CD14-positive monocyte (primary cell): ENCODE results near the gene ACACB. TPM values are rescaled to one million over a fixed set of nuclear protein-coding genes. Genes with fewer than 3 reads are reported as not detected.

ENCODE experiments used
- DNase-seq, 3 donors: peaks; one replicate each; pipeline ENCODE4 v3.0.0-alpha.2; 2011 to 2022
- H2AFZ ChIP-seq: 2 replicates; pipeline ENCODE4 v1.6.0; 2012; ENCODE audit warnings: mild to moderate bottlenecking, low read depth, low read length, inconsistent platforms; ENCODE audit not compliant: insufficient read depth, poor library complexity, severe bottlenecking
- H3K27ac ChIP-seq, 2 donors: 1 replicate in 1 of 2; 2 replicates in 1 of 2; pipeline ENCODE4 v1.5.1; 2012 to 2013; ENCODE audit warnings: low read length in 2 of 2, control low read depth in 1 of 2, inconsistent platforms in 1 of 2, low read depth in 1 of 2, mild to moderate bottlenecking in 1 of 2
- H3K27me3 ChIP-seq, 2 donors: one replicate each; pipeline versions ENCODE4 v1.6.0 to v1.6.1; 2011 to 2013; ENCODE audit warnings: low read length in 2 of 2; ENCODE audit not compliant: control insufficient read depth in 2 of 2, insufficient read depth in 2 of 2
- H3K36me3 ChIP-seq, 2 donors: replicated peaks in 1 of 2; 1 replicate in 1 of 2; 2 replicates in 1 of 2; pipeline versions ENCODE4 v1.5.1 to v1.6.1; 2012 to 2013; ENCODE audit warnings: low read length in 2 of 2, control low read depth in 1 of 2, inconsistent platforms in 1 of 2, mild to moderate bottlenecking in 1 of 2; ENCODE audit not compliant: insufficient read depth in 2 of 2, control insufficient read depth in 1 of 2
- H3K4me1 ChIP-seq, 2 donors: 1 replicate in 1 of 2; 2 replicates in 1 of 2; pipeline versions ENCODE4 v1.5.1 to v1.6.1; 2012 to 2013; ENCODE audit warnings: low read length in 2 of 2, control low read depth in 1 of 2, inconsistent platforms in 1 of 2, mild to moderate bottlenecking in 1 of 2, moderate library complexity in 1 of 2; ENCODE audit not compliant: insufficient read depth in 2 of 2, control insufficient read depth in 1 of 2
- H3K4me2 ChIP-seq: replicated peaks from 2 replicates; pipeline ENCODE3; 2012; ENCODE audit warnings: low read length, moderate library complexity, mild to moderate bottlenecking; ENCODE audit not compliant: poor library complexity, severe bottlenecking; ENCODE audit errors: extremely low read depth
- H3K4me3 ChIP-seq, 3 experiments: fragments of 200-600 bp in 1 of 3; sonication (generic) in 1 of 3; replicated peaks in 1 of 3; 1 replicate in 2 of 3; 2 replicates in 1 of 3; pipeline ENCODE4 v1.5.1; 2011 to 2013; ENCODE audit warnings: low read length in 3 of 3, mild to moderate bottlenecking in 3 of 3, control low read depth in 2 of 3, low read depth in 2 of 3, inconsistent platforms in 1 of 3, moderate library complexity in 1 of 3
- H3K79me2 ChIP-seq: 2 replicates; pipeline ENCODE4 v1.6.0; 2012; ENCODE audit warnings: mild to moderate bottlenecking, control low read depth, inconsistent platforms, low read length, moderate library complexity; ENCODE audit not compliant: insufficient read depth
- H3K9ac ChIP-seq: 2 replicates; pipeline ENCODE4 v1.6.0; 2017; ENCODE audit warnings: low read length, mild to moderate bottlenecking; ENCODE audit not compliant: insufficient read depth, poor library complexity, severe bottlenecking
- H3K9me3 ChIP-seq, 2 donors: replicated peaks in 1 of 2; 1 replicate in 1 of 2; 2 replicates in 1 of 2; pipeline versions ENCODE4 v1.5.1 to v1.6.1; 2012 to 2013; ENCODE audit warnings: low read length in 2 of 2, control low read depth in 1 of 2; ENCODE audit not compliant: control insufficient read depth in 1 of 2, insufficient read depth in 1 of 2
- H4K20me1 ChIP-seq: 2 replicates; pipeline ENCODE4 v1.6.0; 2012; ENCODE audit warnings: mild to moderate bottlenecking, low read length, control low read depth, moderate library complexity; ENCODE audit not compliant: insufficient read depth
- H3K27ac Mint-ChIP-seq, 7 donors: one replicate each; pipeline ENCODE4 v1.8.0; 2020; ENCODE audit warnings: mild to moderate bottlenecking in 7 of 7, mixed read lengths in 7 of 7, moderate library complexity in 6 of 7, inconsistent platforms in 2 of 7
- H3K27me3 Mint-ChIP-seq, 3 donors: one replicate each; pipeline ENCODE4 v1.8.0; 2021 to 2022; ENCODE audit warnings: low read depth in 3 of 3, mild to moderate bottlenecking in 3 of 3, mixed read lengths in 3 of 3, moderate library complexity in 3 of 3, inconsistent platforms in 1 of 3
- H3K36me3 Mint-ChIP-seq, 2 donors: one replicate each; pipeline ENCODE4 v1.8.0; 2020; ENCODE audit warnings: mixed read lengths in 2 of 2, inconsistent platforms in 1 of 2, mild to moderate bottlenecking in 1 of 2
- H3K4me1 Mint-ChIP-seq: one replicate; pipeline ENCODE4 v1.8.0; 2020; ENCODE audit warnings: mild to moderate bottlenecking, mixed read lengths
- H3K4me3 Mint-ChIP-seq, 2 donors: one replicate each; pipeline ENCODE4 v1.8.0; 2020; ENCODE audit warnings: mild to moderate bottlenecking in 2 of 2, mixed read lengths in 2 of 2, moderate library complexity in 1 of 2
- H3K9me3 Mint-ChIP-seq, 7 donors: one replicate each; pipeline ENCODE4 v1.8.0; 2020 to 2022; ENCODE audit warnings: mixed read lengths in 7 of 7, mild to moderate bottlenecking in 6 of 7, moderate library complexity in 6 of 7, inconsistent platforms in 2 of 7
- CTCF ChIP-seq: fragments of 200-600 bp; IDR thresholded peaks from one replicate; pipeline ENCODE4 v1.8.0; 2022; ENCODE audit warnings: antibody characterized with exemption, mild to moderate bottlenecking
- WGBS: methylation state at CpG from one replicate; pipeline ENCODE4 v1.1.5; 2013; ENCODE audit warnings: missing lambda C conversion rate; ENCODE audit not compliant: insufficient coverage; 5-methylcytosine and 5-hydroxymethylcytosine counted together
- intact Hi-C, 2 donors: fragments of 100-400 bp; cut with micrococcal nuclease; formaldehyde crosslinking; loops; one replicate each; pipeline versions ENCODE4 v1.15.0 to v1.15.1; 2023
- polyA plus RNA-seq, 3 donors: library from polyadenylated mRNA; depleted of rRNA in 1 of 3; unstranded in 2 of 3; stranded (reverse) in 1 of 3; fragments of 300-500 nt in 2 of 3; fragments of >200 nt in 1 of 3; fragmentation: Illumina TruSeq in 2 of 3; gene quantifications; 1 replicate in 2 of 3; 2 replicates in 1 of 3; pipeline ENCODE4 v1.2.3, GENCODE V29; 2012 to 2021

Gene ACACB
- polyA plus RNA-seq, 3 donors, result 0.14 to 5.0 (median 1.9) TPM

GRCh38 chr12:109252799-109253198 lies 136.4 kb downstream of the ACACB start:
- H3K4me3 ChIP-seq, result no peak overlapping the region
- no peaks in the 10 kb centered on the region for H3K79me2 ChIP-seq
- H3K4me1 ChIP-seq, result peaks cover 2 to 8% of the 10 kb centered on the region in 2 donors
- Mint-ChIP-seq H3K9me3 (peaks cover 6 to 17% (median 9%) of the 10 kb centered on the region in 7 donors), H3K27ac (no peak overlapping the region), H3K36me3 (peaks cover 14 to 24% of the 10 kb centered on the region in 2 donors), H3K4me3 (no peak overlapping the region), H3K27me3 (peaks cover 0 to 3% (median 0%) of the 10 kb centered on the region in 3 donors), H3K4me1 (peaks cover 10% of the 10 kb centered on the region)
- intact Hi-C loops, result no loop called here
- no peaks in the 10 kb centered on the region for H3K36me3 ChIP-seq
- WGBS, result 100% methylated on average over 1 of the region's 4 CpGs
- no peak overlapping the region for H3K27ac ChIP-seq
- H3K9ac ChIP-seq, result no peak overlapping the region
- no peak for TF ChIP-seq CTCF
- H3K4me2 ChIP-seq, result no peak overlapping the region
- H2AFZ ChIP-seq, result no peak overlapping the region
- no peak for DNase-seq
- peaks cover 10 to 13% of the 10 kb centered on the region in 2 donors for H3K9me3 ChIP-seq
- no peaks in the 10 kb centered on the region for H3K27me3 ChIP-seq
- H4K20me1 ChIP-seq, result no peaks in the 10 kb centered on the region

- no peak overlapping the region for H3K4me2 ChIP-seq
- H3K79me2 ChIP-seq, result no peaks in the 10 kb centered on the region
- intact Hi-C loops, result no loop called here
- no peak overlapping the region for H2AFZ ChIP-seq
- no peak overlapping the region for H3K27ac Mint-ChIP-seq
- H3K27me3 Mint-ChIP-seq, result peaks cover 0 to 3% (median 0%) of the 10 kb centered on the region in 3 donors
- peaks cover under 1 to 5% of the 10 kb centered on the region in 2 donors for H3K4me1 ChIP-seq
- peaks cover 4% of the 10 kb centered on the region for H3K4me1 Mint-ChIP-seq
- no peak overlapping the region for H3K4me3 Mint-ChIP-seq
- H3K9me3 ChIP-seq, result peaks cover 10 to 13% of the 10 kb centered on the region in 2 donors
- peaks cover 14 to 24% of the 10 kb centered on the region in 2 donors for H3K36me3 Mint-ChIP-seq
- no peak for TF ChIP-seq CTCF
- no peak overlapping the region for H3K27ac ChIP-seq
- no peaks in the 10 kb centered on the region for H3K27me3 ChIP-seq
- H3K9me3 Mint-ChIP-seq, result peaks cover 6 to 17% (median 9%) of the 10 kb centered on the region in 7 donors
- H3K4me3 ChIP-seq, result no peak overlapping the region
- DNase-seq, result no peak
- H4K20me1 ChIP-seq, result no peaks in the 10 kb centered on the region
- H3K36me3 ChIP-seq, result no peaks in the 10 kb centered on the region
- H3K9ac ChIP-seq, result no peak overlapping the region
- WGBS, result 100% methylated on average over 4 of the region's 7 CpGs
Observed at GRCh38 chr12:109253913-109254544, 137.6 kb downstream of the ACACB start.
